ENCODE data around the gene ADAP1. TPM values are rescaled to one million over a fixed set of nuclear protein-coding genes. Genes with fewer than 3 reads are reported as not detected.

ADAP1 gene
- total and polyA plus RNA-seq, 8 donors = 2.2 to 169 (median 22.6) TPM

DNA sequence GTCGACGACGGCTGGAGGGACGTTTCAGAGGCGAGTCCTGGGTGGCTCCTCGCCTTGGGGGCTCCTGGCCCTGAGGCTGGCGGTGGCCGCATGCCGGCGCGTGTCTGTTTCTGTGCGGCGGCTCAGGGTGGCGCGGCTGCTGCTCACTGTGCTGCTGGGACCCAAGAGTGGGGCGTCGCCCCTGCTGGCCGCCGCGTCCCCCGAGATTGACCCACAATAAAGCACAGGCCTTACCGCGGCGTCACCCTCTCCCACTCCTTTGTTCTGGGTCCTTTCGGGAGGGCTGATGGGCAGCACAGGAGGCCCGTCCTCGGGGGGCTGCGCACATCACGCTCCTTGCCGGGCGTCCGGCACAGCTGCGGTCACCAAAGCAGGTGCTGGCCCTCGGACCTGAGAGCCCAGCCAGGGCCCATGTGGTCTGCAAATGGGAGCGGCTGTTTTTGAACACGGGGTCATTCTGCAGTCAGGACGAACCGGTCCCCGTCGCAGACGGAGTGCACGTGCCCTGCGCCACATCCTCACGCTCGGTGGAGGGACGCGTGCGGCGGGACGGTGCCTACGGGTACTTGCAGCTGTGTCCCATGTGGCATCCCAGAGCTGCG lies 58.9 kb downstream of the ADAP1 start:
- Histone ChIP-seq H3K36me3 (peaks cover 58 to 98% (median 95%) of the 10 kb centered on the region in 4 donors), H3K27me3 (no peaks in the 10 kb centered on the region), H3K9me3 (no peaks in the 10 kb centered on the region), H3K4me1 (peaks cover 0 to 24% (median 10%) of the 10 kb centered on the region in 4 donors), H3K4me3 (no peak overlapping the region), H3K27ac (no peak overlapping the region)
- DNase-seq = no peak
- TF ChIP-seq POLR2A (IDR thresholded peaks at IDR 0.05) (no peak), EP300 (IDR thresholded peaks at IDR 0.05) (no peak), POLR2AphosphoS5 (IDR thresholded peaks at IDR 0.05) (no peak)
- TF ChIP-seq, protein P1, sequence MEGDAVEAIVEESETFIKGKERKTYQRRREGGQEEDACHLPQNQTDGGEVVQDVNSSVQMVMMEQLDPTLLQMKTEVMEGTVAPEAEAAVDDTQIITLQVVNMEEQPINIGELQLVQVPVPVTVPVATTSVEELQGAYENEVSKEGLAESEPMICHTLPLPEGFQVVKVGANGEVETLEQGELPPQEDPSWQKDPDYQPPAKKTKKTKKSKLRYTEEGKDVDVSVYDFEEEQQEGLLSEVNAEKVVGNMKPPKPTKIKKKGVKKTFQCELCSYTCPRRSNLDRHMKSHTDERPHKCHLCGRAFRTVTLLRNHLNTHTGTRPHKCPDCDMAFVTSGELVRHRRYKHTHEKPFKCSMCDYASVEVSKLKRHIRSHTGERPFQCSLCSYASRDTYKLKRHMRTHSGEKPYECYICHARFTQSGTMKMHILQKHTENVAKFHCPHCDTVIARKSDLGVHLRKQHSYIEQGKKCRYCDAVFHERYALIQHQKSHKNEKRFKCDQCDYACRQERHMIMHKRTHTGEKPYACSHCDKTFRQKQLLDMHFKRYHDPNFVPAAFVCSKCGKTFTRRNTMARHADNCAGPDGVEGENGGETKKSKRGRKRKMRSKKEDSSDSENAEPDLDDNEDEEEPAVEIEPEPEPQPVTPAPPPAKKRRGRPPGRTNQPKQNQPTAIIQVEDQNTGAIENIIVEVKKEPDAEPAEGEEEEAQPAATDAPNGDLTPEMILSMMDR (IDR thresholded peaks at IDR 0.05) = no peak
- 93 to 96% (median 95%) methylated on average over 43 to 52 of the region's 52 CpGs for WGBS, 5 donors
- intact Hi-C loops (cut with DNase I; ENCODE audit: low total_unique reads) = no loop called here

GRCh38 chr7:894927-895450 lies 59.5 kb downstream of the ADAP1 start:
- no peak for DNase-seq
- TF ChIP-seq POLR2AphosphoS5 (IDR thresholded peaks at IDR 0.05) (no peak), EP300 (IDR thresholded peaks at IDR 0.05) (no peak), POLR2A (IDR thresholded peaks at IDR 0.05) (no peak)
- TF ChIP-seq, protein P1 (IDR thresholded peaks at IDR 0.05) = no peak
- peaks cover 0 to 24% (median 9%) of the 10 kb centered on the region in 4 donors for H3K4me1 ChIP-seq
- no peak overlapping the region for H3K4me3 ChIP-seq
- WGBS, 5 donors = 88 to 95% (median 92%) methylated on average over 11 to 21 of the region's 21 CpGs
- H3K9me3 ChIP-seq = no peaks in the 10 kb centered on the region
- intact Hi-C loops (cut with DNase I; ENCODE audit: low total_unique reads) = no loop called here
- peaks cover 60 to 98% (median 98%) of the 10 kb centered on the region in 4 donors for H3K36me3 ChIP-seq
- H3K27ac ChIP-seq = no peak overlapping the region
- H3K27me3 ChIP-seq = no peaks in the 10 kb centered on the region

- Histone ChIP-seq H3K27me3 (no peaks in the 10 kb centered on the region), H3K9me3 (no peaks in the 10 kb centered on the region), H3K4me3 (no peak overlapping the region), H3K36me3 (peaks cover 60 to 93% (median 93%) of the 10 kb centered on the region in 4 donors), H3K27ac (no peak overlapping the region), H3K4me1 (peaks cover 0 to 24% (median 9%) of the 10 kb centered on the region in 4 donors)
- WGBS, 5 donors = 81 to 93% (median 90%) methylated on average over 36 to 40 of the region's 40 CpGs
- intact Hi-C loops (cut with DNase I; ENCODE audit: low total_unique reads) = no loop called here
- no peak for DNase-seq
- no peak for TF ChIP-seq EP300 (IDR thresholded peaks at IDR 0.05)
- TF ChIP-seq, protein P1 (IDR thresholded peaks at IDR 0.05) = no peak
- TF ChIP-seq POLR2AphosphoS5 (IDR thresholded peaks at IDR 0.05) = no peak
- TF ChIP-seq POLR2A (IDR thresholded peaks at IDR 0.05) = no peak
Observed at GRCh38 chr7:894164-894867, 60.2 kb downstream of the ADAP1 start.

GRCh38 chr7:893686-894085 lies 60.8 kb downstream of the ADAP1 start:
- TF ChIP-seq POLR2AphosphoS5 (IDR thresholded peaks at IDR 0.05) = no peak
- no peak for TF ChIP-seq POLR2A (IDR thresholded peaks at IDR 0.05)
- TF ChIP-seq, protein P1 (IDR thresholded peaks at IDR 0.05) = no peak
- TF ChIP-seq EP300 (IDR thresholded peaks at IDR 0.05) = no peak
- H3K4me3 ChIP-seq = no peak overlapping the region
- DNase-seq = no peak
- no peaks in the 10 kb centered on the region for H3K9me3 ChIP-seq
- intact Hi-C loops (cut with DNase I; ENCODE audit: low total_unique reads) = no loop called here
- WGBS, 5 donors = 88 to 92% (median 92%) methylated on average over 19 of the region's 19 CpGs
- H3K4me1 ChIP-seq = peaks cover 0 to 22% (median 9%) of the 10 kb centered on the region in 4 donors
- H3K36me3 ChIP-seq = peaks cover 63 to 93% (median 93%) of the 10 kb centered on the region in 4 donors
- no peaks in the 10 kb centered on the region for H3K27me3 ChIP-seq
- H3K27ac ChIP-seq = no peak overlapping the region
